GM19328 (cell line): ENCODE data around the gene ABCA2.
A peak's percentile ranks its signal among the peaks of the same experiment; 100 is the strongest.

ENCODE experiments used
- ATAC-seq: cut with Tn5 transposase; IDR thresholded peaks from one replicate; pipeline ENCODE4 v1.9.1; 2021; ENCODE audit warnings: mild to moderate bottlenecking, moderate library complexity; ENCODE audit not compliant: unreplicated experiment

The ABCA2 gene, protein sequence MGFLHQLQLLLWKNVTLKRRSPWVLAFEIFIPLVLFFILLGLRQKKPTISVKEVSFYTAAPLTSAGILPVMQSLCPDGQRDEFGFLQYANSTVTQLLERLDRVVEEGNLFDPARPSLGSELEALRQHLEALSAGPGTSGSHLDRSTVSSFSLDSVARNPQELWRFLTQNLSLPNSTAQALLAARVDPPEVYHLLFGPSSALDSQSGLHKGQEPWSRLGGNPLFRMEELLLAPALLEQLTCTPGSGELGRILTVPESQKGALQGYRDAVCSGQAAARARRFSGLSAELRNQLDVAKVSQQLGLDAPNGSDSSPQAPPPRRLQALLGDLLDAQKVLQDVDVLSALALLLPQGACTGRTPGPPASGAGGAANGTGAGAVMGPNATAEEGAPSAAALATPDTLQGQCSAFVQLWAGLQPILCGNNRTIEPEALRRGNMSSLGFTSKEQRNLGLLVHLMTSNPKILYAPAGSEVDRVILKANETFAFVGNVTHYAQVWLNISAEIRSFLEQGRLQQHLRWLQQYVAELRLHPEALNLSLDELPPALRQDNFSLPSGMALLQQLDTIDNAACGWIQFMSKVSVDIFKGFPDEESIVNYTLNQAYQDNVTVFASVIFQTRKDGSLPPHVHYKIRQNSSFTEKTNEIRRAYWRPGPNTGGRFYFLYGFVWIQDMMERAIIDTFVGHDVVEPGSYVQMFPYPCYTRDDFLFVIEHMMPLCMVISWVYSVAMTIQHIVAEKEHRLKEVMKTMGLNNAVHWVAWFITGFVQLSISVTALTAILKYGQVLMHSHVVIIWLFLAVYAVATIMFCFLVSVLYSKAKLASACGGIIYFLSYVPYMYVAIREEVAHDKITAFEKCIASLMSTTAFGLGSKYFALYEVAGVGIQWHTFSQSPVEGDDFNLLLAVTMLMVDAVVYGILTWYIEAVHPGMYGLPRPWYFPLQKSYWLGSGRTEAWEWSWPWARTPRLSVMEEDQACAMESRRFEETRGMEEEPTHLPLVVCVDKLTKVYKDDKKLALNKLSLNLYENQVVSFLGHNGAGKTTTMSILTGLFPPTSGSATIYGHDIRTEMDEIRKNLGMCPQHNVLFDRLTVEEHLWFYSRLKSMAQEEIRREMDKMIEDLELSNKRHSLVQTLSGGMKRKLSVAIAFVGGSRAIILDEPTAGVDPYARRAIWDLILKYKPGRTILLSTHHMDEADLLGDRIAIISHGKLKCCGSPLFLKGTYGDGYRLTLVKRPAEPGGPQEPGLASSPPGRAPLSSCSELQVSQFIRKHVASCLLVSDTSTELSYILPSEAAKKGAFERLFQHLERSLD (N-terminal part only)

DNA sequence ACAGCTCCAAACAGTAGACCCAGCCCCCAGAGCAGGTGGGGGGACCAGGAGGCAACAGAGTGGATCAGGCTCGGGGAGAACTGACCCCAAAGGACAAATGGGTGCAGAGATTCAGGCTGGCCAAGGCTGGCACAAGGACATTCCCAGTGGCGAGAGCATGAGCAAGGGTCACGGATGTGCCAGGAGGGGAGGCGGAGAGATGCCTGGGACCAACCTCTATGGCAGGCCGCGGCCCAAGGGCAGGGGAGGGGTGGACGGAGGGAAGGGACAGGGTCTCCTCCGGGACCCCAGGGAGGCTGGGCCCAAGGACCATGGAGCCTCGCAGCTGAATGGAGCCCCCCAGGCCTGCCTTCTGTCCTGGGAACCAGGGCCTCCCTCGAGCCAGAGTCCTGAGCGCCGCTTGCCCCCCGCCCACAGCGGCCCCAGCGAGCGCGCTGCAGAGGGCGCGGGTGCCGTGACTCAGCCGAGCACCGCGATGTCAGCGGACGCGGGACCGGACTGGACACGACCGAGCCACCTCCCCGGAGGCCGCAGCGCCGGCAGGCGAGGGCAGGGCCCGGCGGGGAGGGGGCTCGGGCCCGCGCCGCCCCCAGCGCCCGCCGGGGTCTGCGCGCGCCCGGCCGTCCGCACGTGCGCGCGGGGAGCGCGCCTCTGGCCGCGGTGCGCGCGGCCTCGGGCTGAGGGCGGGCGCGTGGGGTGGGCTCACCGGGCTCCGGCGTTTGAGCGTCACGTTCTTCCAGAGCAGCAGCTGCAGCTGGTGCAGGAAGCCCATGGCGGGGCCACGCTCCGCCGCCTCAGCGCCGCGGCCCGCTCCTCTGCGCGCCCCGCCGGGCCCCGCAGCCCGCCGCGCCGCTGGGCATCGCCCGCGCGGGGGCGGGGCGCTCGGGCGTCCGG lies at the start of gene ABCA2:
Gene ABCA2 (minus strand): TSS at position 869 of the 894 bp plus-strand sequence. CDS start 97 bp downstream, at position 772.
- no peak for ATAC-seq

DNA sequence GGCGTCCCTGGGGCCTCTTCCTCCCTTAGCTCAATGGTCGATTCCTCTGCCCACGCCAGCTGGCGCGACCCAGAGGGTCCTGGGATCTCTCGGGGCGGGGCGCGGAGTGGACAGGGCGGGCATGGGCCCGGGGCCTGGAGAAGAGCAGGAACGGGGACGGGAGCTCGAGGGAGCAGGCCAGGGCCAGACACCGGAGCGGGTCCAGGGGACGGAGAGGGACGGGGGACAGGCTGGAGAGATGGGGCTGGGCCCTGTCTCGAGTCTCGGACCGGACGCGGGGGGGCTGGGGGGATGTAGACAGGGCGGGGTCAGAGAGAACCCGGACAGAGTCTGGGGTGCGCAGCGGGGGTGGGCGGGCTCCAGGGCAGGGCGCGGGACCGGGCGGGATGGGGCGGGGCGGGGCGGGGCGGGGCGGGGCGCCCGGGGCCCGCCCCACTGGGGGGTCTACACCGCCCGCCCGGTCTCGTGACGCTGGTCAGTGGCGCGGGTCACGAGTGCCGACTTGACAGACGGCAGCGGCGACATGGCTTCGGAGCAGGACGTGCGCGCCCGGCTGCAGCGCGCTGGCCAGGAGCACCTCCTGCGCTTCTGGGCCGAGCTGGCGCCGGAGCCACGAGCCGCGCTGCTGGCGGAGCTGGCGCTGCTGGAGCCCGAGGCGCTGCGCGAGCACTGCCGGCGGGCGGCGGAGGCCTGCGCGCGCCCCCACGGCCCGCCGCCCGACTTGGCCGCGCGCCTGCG lies 49.1 kb upstream of the ABCA2 start, which contains the start of gene UAP1L1:
Gene UAP1L1 (plus strand): TSS at position 508 of the 738 bp plus-strand sequence. CDS start 16 bp downstream, at position 524.
- ATAC-seq = peak; percentile 56

DNA sequence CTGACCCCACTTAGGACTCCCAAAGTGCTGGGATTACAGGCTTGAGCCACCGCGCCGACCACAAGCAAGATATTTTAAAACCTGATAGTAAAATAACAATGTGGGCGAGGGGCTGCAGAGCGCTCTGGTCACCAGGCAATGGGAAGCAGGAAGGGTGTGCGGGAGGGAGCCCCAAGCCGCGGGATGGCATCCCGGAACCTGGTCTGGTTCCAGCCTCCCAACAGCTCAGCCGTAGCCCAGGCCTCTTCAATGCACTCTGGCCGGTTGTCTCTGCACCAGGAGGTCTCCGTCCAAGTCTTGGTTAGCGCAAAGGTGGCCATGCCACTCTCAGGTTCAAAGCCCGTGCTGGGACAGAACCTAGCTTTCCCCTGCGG lies 48.6 kb upstream of the ABCA2 start:
- no peak for ATAC-seq

DNA sequence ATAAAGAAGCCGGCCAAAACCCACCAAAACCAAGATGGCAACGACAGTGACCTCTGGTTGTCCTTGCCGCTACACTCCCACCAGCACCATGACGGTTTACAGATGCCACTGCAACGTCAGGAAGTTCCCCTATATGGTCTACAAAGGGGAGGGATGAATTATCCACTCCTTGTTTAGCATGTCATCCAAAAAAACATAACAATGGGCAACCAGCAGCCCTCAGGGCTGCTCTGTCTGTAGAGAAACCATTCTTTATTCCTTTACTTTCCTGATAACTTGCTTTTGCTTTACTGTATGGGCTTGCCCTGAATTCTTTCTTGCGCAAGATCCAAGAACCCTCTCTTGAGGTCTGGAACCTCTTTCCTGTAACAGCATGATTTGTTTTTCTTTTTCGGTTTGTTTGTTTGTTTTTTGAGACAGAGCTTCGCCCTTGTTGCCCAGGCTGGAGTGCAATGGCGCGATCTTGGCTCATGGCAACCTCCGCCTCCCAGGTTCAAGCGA lies 47.3 kb upstream of the ABCA2 start:
- no peak for ATAC-seq

DNA sequence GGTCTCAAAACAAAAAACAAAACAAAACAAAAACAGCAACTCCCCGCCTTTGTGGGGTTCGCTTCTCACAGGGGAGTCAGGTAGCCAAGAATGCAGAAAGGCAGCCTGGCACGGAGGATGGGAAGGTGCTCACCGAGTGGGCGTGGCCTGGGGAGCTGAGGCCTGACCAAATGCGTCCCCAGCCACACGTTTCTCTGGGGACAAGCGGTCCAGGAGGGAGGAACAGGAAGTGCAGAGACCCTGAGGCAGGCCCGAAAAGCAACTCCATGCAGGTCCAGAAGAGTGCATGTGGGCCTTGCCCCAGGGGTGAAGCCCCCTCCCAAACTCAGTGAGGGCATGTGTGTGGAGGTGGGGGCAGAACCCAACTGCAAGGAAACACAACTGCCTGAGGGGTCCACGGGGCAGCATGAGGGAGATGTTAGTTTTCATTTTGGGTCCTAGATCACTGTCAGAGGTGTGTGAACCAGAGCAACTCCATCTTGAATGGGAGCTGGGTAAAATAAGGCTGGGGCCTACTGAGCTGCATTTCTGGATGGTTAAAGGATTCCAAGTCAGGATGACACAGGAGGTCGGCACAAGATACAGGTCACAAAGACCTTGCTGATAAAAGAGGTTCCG lies 46.7 kb upstream of the ABCA2 start:
- ATAC-seq = no peak

DNA sequence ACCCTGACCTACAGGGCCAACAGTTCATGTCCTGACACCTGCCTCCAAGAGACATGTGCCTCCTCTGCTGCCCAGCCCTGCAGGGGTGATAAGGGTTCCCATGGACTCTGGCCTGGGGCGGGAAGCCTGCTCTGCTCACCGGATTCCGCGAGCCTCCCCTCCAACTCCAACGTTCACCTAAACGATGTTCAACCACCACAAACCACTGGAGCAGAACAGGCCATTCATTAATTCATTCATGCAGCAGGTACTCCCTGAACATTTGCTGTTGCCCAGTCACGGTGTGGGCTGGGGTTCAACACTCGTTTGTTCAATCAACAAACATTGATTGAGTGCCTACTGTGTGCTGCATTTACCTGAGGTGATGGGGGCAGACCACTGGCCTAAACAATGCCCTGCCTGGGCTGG lies 46.0 kb upstream of the ABCA2 start:
- ATAC-seq = no peak

DNA sequence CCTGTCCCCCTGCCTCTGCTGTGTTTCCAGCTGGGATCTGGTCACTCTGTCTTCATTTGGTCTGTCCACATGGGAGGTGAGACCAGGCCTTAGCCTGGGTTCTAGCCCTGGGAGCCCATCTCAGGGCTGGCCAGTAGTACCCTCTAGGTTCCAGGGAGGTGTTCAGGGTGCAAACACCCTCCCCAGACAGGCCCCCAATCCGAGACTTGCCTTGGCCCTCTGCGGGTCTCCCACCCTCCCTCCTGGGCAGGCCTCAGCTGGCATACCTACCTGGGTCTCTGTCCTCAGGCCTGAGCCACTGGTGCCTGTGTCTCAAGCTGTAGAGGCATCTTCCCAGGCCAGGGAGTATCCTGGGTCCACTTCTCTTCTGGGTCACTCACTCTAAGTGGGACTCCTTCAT lies 43.2 kb upstream of the ABCA2 start:
- no peak for ATAC-seq

DNA sequence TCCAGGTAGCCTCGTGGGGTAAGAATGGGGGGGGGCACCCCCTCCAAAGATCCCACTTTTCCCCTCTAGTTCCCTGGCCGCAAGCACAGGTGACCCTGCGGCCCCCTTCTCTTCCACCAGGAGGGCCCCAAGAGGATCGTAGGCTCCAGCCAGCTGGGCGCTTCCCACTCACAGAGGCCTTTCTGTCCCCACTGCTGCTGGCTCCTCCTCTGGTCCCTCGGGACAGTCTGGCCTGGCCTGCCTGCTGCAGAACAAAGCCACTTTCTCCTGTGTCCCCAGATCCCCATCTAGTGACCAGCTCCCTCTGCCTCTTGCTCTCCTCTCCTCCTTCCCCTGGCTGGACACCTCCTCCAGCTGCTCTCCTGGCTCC lies 42.9 kb upstream of the ABCA2 start:
- ATAC-seq = no peak

DNA sequence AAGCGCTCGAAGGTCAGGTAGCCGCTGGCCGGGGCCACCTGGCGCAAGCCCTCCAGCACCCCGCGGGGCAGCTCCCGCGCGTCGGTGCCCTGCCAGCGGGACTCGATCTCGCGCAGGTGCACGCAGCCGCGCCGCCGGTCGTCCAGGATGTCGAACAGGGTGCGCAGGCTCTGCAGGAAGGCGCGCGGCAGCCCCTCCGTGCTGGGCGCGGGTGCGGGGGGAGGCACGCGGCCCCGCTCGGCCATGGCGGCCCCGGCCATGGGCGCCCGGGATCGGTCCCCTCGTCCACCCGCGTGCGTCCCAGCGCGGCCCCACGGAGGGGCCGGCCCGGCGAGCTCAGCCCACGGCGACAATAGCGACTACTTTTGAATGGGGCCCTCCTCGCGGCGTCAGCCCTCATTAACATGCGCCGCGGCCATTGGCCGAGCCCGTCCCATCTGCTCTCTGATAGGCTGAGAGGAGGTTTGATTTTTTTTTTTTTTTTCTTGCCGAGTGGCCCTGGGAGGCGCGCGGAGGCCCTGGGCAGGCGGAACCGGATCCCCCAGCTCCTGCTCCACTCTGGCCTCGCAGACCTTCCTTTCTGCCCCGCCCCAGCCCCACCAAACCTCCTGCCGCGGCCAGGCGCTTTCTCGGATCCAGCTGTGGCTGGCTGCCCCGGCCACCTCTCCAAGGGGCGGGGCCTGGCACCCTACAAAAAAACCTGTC lies 42.3 kb upstream of the ABCA2 start, which contains the start of gene SAPCD2:
Gene SAPCD2 (minus strand): TSS at position 357 of the 705 bp plus-strand sequence. CDS start 97 bp downstream, at position 260.
- peak; percentile 66 for ATAC-seq

DNA sequence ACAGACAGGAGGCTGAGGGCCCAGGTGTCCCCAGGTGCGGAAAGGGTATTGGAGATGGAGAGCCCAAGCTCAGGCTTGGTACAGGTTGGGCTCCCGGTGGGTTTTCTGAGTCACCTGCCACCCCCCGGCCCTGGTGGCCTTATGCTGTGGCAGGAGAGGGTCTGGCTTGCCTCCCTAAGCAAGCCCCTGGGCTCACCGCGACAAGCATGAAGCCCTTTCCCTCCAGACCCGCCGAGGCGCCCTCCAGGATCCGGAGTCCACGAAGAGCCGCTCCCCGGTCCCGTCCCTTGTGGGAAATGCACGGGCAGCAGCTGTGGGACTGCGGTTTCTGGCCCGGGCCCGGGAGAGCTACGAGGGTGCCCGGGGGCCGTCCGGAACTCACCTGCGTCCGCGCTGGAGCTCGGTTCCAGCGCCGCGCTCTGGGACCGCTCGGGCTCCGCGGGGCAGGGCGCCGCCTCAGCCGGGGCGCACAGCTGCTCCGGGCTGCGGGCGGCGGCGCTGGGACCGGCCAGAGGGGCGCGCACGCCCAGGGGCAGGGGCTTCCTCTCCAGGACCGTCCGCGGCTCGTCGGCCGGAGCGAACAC lies 41.6 kb upstream of the ABCA2 start:
- peak; percentile 14 for ATAC-seq

DNA sequence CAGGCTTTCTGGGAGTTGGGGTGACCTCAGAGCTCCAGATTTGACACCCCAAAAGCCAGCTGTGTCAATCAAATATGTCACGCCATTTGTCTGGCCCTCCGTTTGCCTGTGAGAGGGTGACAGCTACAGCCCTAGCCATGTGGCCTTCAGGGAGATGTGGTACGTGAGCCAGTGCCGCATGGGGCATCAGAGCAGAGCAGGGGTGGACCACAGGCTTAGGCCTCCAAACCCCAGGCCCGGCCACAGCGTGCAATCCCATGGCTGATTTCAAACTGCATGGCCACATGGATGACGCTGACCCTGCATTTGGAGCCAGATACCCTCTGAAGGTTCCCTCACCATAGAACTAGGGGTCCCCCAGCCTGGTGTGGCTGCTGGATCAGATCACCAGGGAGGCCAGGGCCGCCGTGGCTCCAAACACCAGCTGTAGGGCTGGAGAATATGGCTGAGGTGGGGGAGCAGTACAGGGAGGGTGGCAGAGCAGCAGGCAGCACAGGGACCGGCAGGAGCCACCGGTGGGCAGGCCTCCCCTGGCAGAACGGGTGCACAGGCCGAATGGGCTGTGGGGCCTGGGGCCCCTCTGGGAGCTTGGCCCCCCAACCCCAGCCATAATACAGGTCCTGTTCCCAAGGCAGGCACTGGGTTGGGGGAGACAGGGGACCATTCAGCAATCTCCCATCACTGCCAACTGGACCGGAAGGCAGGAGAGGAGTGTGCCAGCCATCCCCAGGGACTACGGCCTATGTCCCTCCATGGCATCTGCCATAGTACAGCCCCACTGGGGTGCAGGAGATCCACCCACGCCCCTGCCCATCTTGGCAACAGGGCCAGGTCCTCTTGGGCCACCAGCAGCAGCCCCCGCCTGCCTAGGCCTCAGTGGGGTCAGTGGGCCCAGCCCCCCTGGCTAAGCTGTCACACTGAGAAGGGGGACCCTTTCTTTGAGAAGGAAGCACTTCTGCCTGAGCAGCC lies 40.8 kb upstream of the ABCA2 start:
- no peak for ATAC-seq

DNA sequence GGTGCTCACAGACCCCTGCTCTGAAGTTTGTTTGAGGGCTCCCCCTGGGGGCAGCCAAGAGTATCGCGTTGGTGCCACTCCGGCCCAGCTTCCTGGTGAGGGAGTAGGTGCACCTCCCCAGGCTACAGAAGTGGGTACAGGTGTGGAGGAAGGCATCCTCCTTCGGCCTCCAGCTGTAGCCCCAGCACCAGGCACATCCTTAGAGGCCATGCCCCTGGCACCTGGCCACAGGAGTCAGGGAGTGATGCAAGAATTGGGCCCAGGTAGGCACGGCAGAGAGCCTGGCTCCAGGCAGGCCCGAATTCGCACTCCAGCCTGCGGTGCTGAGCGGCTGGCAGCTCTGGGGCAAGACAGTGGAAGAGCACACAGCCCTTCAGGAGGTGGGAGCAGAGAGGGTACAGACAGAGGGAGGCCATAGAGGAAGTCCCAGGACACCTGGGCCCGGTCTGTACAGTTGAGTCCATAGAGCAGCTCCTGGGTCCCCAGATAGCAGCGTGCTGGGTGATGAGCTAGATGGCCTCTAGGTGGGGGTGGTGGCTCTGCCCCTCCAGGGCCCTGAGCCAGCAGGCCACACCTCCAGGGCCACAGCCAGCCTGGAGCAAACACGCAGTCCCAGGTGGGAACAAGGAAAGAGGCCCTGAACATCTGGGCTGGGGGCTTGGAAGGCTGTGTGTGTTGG lies 40.0 kb upstream of the ABCA2 start:
- ATAC-seq = no peak

DNA sequence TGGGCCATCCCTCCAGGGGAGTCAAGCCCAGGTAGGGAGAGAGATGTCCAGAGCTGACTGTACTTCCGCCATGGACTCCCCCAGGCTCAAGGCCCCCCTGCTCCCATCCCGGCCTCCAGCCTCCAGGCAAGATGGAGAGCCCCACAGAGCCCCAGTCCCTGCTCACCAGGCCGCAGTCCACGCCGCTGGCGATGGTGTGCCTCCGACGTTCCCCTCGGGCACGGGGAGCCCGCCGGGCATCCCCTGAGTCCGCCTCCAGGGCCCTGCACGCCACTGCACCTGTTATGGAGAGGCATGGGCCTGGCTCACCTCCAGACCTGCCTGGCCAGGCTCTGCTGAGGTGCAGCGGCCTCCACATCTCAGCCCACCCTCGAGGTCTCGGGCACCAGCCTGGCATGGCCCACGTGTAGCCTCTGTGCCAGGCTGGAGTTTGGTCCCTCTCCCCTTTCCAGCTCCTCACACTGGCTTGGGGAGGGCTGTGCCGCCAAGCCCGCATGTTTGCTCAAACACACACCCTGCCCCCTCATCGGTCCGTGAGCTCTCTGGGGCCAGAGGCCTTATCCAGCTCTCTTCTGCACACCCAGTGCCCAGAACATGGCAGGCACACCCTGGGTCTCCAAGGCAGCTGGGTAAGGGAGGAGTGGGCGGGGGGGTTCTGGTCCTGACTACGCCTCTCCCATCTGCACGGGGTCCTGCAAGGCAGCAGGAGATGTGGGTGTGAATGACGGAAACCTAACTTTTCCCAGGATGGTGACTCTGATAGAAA lies 38.2 kb upstream of the ABCA2 start:
- no peak for ATAC-seq

DNA sequence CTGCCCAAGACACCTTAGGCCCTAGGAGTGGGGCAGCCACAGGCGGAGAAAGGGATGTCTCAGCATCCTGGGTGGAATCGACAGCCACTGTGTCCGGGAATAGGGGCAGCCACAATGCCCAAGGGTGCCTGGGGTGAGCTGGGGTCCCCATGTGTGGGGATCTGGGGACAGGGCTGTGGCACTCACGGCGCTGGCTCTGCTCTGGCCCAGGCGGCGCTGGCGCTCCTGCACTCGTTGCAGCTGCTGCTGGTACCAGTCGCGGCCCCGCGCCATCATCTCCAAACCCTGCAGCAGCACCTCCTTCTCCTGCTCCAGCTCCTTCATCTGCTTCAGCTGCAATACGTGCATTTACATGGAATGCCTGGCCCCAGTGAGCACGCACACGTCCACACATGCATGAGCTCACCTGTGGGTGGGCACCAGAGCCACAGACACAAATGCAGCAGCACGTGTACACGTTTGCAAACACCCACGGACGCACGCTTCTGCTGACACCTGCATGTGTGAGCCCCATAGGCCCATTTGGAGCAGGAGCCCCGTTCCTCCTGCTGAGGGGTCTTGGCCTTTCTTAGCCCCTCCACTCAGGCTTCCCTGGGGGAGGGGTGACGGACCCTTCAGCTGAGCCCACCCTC lies 37.4 kb upstream of the ABCA2 start:
- ATAC-seq = no peak

DNA sequence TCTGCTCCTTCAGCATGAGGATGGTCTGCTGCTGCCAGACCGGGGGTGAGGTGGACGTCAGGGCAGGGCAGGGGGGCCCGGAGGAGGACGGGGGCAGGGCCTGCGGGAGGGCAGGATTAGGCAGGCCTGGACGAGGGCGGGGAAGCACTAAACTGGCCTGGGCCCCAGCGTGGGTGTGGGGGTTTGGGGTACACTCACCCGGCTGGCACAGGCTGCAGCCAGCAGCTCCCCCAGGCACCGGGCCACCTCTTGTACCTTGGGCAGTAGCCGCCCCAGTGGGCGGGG lies 36.8 kb upstream of the ABCA2 start:
- ATAC-seq = no peak
